DND-41 (cell line): Measurements from ENCODE around the gene TPRG1.
A peak's percentile ranks its signal among the peaks of the same experiment; 100 is the strongest.

Source experiments
- ATAC-seq: fragments of 200-7000 bp; cut with Tn5 transposase; 3 replicates; pipeline ENCODE4 v1.9.1; 2021; ENCODE audit warnings: low read depth; ENCODE audit not compliant: insufficient read depth
- DNase-seq: peaks from one replicate; pipeline ENCODE4 v3.0.0-alpha.2; 2020
- H2AFZ ChIP-seq: 2 replicates; pipeline ENCODE4 v1.6.0; 2012; ENCODE audit warnings: low read depth, low read length
- H3K27ac ChIP-seq: 2 replicates; pipeline ENCODE4 v1.5.1; 2012; ENCODE audit warnings: low read length, inconsistent platforms
- H3K27me3 ChIP-seq: fragments of 200-600 bp; sonication (generic); 2 replicates; pipeline ENCODE4 v1.6.0; 2012; ENCODE audit warnings: low read length, mild to moderate bottlenecking, inconsistent platforms; ENCODE audit not compliant: insufficient read depth, poor library complexity
- H3K36me3 ChIP-seq: 2 replicates; pipeline ENCODE4 v1.5.1; 2012; ENCODE audit warnings: low read length, inconsistent platforms; ENCODE audit not compliant: insufficient read depth
- H3K4me1 ChIP-seq: 2 replicates; pipeline ENCODE4 v1.5.1; 2012; ENCODE audit warnings: mild to moderate bottlenecking, low read length; ENCODE audit not compliant: insufficient read depth
- H3K4me2 ChIP-seq: 2 replicates; pipeline ENCODE4 v1.6.0; 2012; ENCODE audit warnings: mild to moderate bottlenecking, moderate library complexity, low read length, inconsistent platforms; ENCODE audit not compliant: insufficient read depth
- H3K4me3 ChIP-seq, 2 experiments: fragments of 200-600 bp in 1 of 2; shearing (Covaris generic) in 1 of 2; 2 replicates each; pipeline ENCODE4 v1.5.1; 2012 to 2016; ENCODE audit warnings: inconsistent platforms in 2 of 2, low read length in 2 of 2, mild to moderate bottlenecking in 2 of 2, low read depth in 1 of 2, moderate library complexity in 1 of 2
- H3K79me2 ChIP-seq: 2 replicates; pipeline ENCODE4 v1.6.0; 2012; ENCODE audit warnings: low read length, inconsistent platforms; ENCODE audit not compliant: insufficient read depth
- H3K9ac ChIP-seq: 2 replicates; pipeline ENCODE4 v1.6.0; 2012; ENCODE audit warnings: low read depth, mild to moderate bottlenecking, inconsistent platforms, low read length, moderate library complexity
- H3K9me3 ChIP-seq: 2 replicates; pipeline ENCODE4 v1.5.1; 2012; ENCODE audit warnings: low read length, moderate library complexity, mild to moderate bottlenecking, inconsistent platforms; ENCODE audit not compliant: insufficient read depth, severe bottlenecking
- H4K20me1 ChIP-seq: 2 replicates; pipeline ENCODE4 v1.6.0; 2012; ENCODE audit warnings: low read length; ENCODE audit not compliant: insufficient read depth
- CTCF ChIP-seq: IDR thresholded peaks from 2 replicates; pipeline ENCODE4 v1.5.1; 2012; ENCODE audit warnings: borderline replicate concordance, low read length, moderate library complexity, mild to moderate bottlenecking; ENCODE audit not compliant: poor library complexity, severe bottlenecking; ENCODE audit errors: extremely low read depth
- EZH2 ChIP-seq: IDR thresholded peaks from 3 replicates; pipeline ENCODE4 v1.6.1; 2012; ENCODE audit warnings: borderline replicate concordance, low read depth, mild to moderate bottlenecking, moderate library complexity, low read length, inconsistent platforms; ENCODE audit not compliant: severe bottlenecking

The TPRG1 gene

GRCh38 chr3:189186101-189186500, 14.3 kb downstream of the TPRG1 start:
- H3K9me3 ChIP-seq: peaks cover 2% of the 10 kb centered on the region
- TF ChIP-seq EZH2 (no peak), CTCF (no peak)
- H3K4me1 ChIP-seq: no peaks in the 10 kb centered on the region
- ATAC-seq (no peak), DNase-seq (no peak)
- H4K20me1 ChIP-seq: no peaks in the 10 kb centered on the region
- H3K36me3 ChIP-seq: no peaks in the 10 kb centered on the region
- no peak overlapping the region for H2AFZ ChIP-seq
- H3K4me3 ChIP-seq: no peak overlapping the region
- no peaks in the 10 kb centered on the region for H3K27me3 ChIP-seq
- H3K27ac ChIP-seq: no peak overlapping the region
- H3K79me2 ChIP-seq: no peaks in the 10 kb centered on the region
- H3K4me2 ChIP-seq: no peak overlapping the region
- no peak overlapping the region for H3K9ac ChIP-seq

GRCh38 chr3:189188466-189188865, 16.7 kb downstream of the TPRG1 start:
- no peaks in the 10 kb centered on the region for H4K20me1 ChIP-seq
- H3K27me3 ChIP-seq: no peaks in the 10 kb centered on the region
- DNase-seq: no peak
- H3K4me1 ChIP-seq: no peaks in the 10 kb centered on the region
- H3K27ac ChIP-seq: no peak overlapping the region
- ATAC-seq: no peak
- no peaks in the 10 kb centered on the region for H3K36me3 ChIP-seq
- no peak overlapping the region for H2AFZ ChIP-seq
- no peak overlapping the region for H3K4me3 ChIP-seq
- H3K4me2 ChIP-seq: no peak overlapping the region
- peaks cover 13% of the 10 kb centered on the region for H3K9me3 ChIP-seq
- TF ChIP-seq CTCF: no peak
- H3K9ac ChIP-seq: no peak overlapping the region
- H3K79me2 ChIP-seq: no peaks in the 10 kb centered on the region

- Histone ChIP-seq H3K9me3 (peaks cover 34% of the 10 kb centered on the region), H3K4me1 (no peaks in the 10 kb centered on the region), H4K20me1 (no peaks in the 10 kb centered on the region), H2AFZ (no peak overlapping the region), H3K4me2 (no peak overlapping the region), H3K27me3 (no peaks in the 10 kb centered on the region), H3K4me3 (no peak overlapping the region), H3K27ac (no peak overlapping the region), H3K36me3 (no peaks in the 10 kb centered on the region), H3K79me2 (no peaks in the 10 kb centered on the region), H3K9ac (no peak overlapping the region)
- no peak for DNase-seq
- TF ChIP-seq CTCF (no peak), EZH2 (no peak)
- no peak for ATAC-seq
Observed at GRCh38 chr3:189192725-189193124, 21.0 kb downstream of the TPRG1 start.

- H3K4me1 ChIP-seq: no peaks in the 10 kb centered on the region
- no peaks in the 10 kb centered on the region for H3K36me3 ChIP-seq
- no peak overlapping the region for H3K4me2 ChIP-seq
- peak; percentile 6 for DNase-seq
- no peaks in the 10 kb centered on the region for H3K79me2 ChIP-seq
- no peak overlapping the region for H3K27ac ChIP-seq
- no peak overlapping the region for H2AFZ ChIP-seq
- no peaks in the 10 kb centered on the region for H4K20me1 ChIP-seq
- H3K9me3 ChIP-seq: peaks cover 34% of the 10 kb centered on the region
- H3K27me3 ChIP-seq: no peaks in the 10 kb centered on the region
- H3K4me3 ChIP-seq: no peak overlapping the region
- H3K9ac ChIP-seq: no peak overlapping the region
- TF ChIP-seq EZH2 (no peak), CTCF (peak; percentile 53)
- ATAC-seq: peak; percentile 66; the same call in 1 of the 3 replicates
Observed at GRCh38 chr3:189195302-189195701, 23.5 kb downstream of the TPRG1 start.
